HepG2 (cell line): ENCODE data around the gene SMTNL2.
"Not testable (repeated sequence)": the region's sequence is repeated elsewhere in the genome, so short reads cannot be mapped to it uniquely, and the experiment has no call there.

Source experiments
- AFF4 ChIP-seq: sonication (generic); formaldehyde crosslinking; IDR thresholded peaks from 2 replicates; pipeline ENCODE4 v1.4.0; 2020; ENCODE audit warnings: missing genetic modification reagents
- BRF2 ChIP-seq: sonication (generic); formaldehyde crosslinking; IDR thresholded peaks from 2 replicates; pipeline ENCODE4 v1.8.1; 2022; ENCODE audit warnings: mild to moderate bottlenecking, missing genetic modification reagents
- CBFB ChIP-seq: sonication (generic); formaldehyde crosslinking; IDR thresholded peaks from 2 replicates; pipeline ENCODE4 v1.4.0; 2020; ENCODE audit warnings: missing genetic modification reagents
- CTCF ChIP-seq: sonication (generic); formaldehyde crosslinking; IDR thresholded peaks from 2 replicates; pipeline ENCODE4 v1.5.0; 2020; ENCODE audit warnings: mild to moderate bottlenecking, missing genetic modification reagents, moderate library complexity
- FOXA1 ChIP-seq, 2 experiments: fragments of 450-650 bp in 1 of 2; sonication (generic) in 1 of 2; formaldehyde crosslinking in 1 of 2; IDR thresholded peaks; 2 replicates each; pipeline versions ENCODE4 v1.4.0 to v1.6.1; 2016 to 2020; ENCODE audit warnings: missing genetic modification reagents in 1 of 2
- HNF4G ChIP-seq, 2 experiments: sonication (generic) in 1 of 2; formaldehyde crosslinking in 1 of 2; IDR thresholded peaks; 2 replicates each; pipeline versions ENCODE4 v1.4.0 to v1.6.1; 2011 to 2020; ENCODE audit warnings: borderline replicate concordance in 2 of 2, low read depth in 2 of 2, mild to moderate bottlenecking in 2 of 2, low read length in 1 of 2, missing genetic modification reagents in 1 of 2, moderate library complexity in 1 of 2
- POLR2A ChIP-seq, 2 experiments: IDR thresholded peaks; 2 replicates each; pipeline ENCODE4 v1.6.1; 2011; ENCODE audit warnings: low read depth in 2 of 2, low read length in 2 of 2, mild to moderate bottlenecking in 1 of 2, moderate library complexity in 1 of 2; ENCODE audit not compliant: insufficient read depth in 1 of 2
- STAT5B ChIP-seq: sonication (generic); formaldehyde crosslinking; IDR thresholded peaks from 2 replicates; pipeline ENCODE4 v1.4.0; 2020; ENCODE audit warnings: missing genetic modification reagents
- TAF1 ChIP-seq: sonication (generic); formaldehyde crosslinking; IDR thresholded peaks from 2 replicates; pipeline ENCODE4 v1.4.0; 2020; ENCODE audit warnings: missing genetic modification reagents
- TCF12 ChIP-seq, 2 experiments: fragments of 450-650 bp in 1 of 2; sonication (generic) in 1 of 2; formaldehyde crosslinking in 1 of 2; IDR thresholded peaks; 2 replicates each; pipeline versions ENCODE4 v1.6.1 to v1.8.0; 2017 to 2022; ENCODE audit warnings: antibody characterized with exemption in 1 of 2, mild to moderate bottlenecking in 1 of 2, missing genetic modification reagents in 1 of 2, moderate library complexity in 1 of 2
- ZBTB43 ChIP-seq: sonication (generic); formaldehyde crosslinking; conservative IDR thresholded peaks from 2 replicates; pipeline ENCODE4 v1.4.0; 2020; ENCODE audit warnings: missing genetic modification reagents
- ZNF362 ChIP-seq: sonication (generic); formaldehyde crosslinking; IDR thresholded peaks from 2 replicates; pipeline ENCODE4 v1.4.0; 2020; ENCODE audit warnings: missing genetic modification reagents, mild to moderate bottlenecking, borderline replicate concordance
- ZNF781 ChIP-seq: sonication (generic); formaldehyde crosslinking; IDR thresholded peaks from 2 replicates; pipeline ENCODE4 v1.5.1; 2020; ENCODE audit warnings: borderline replicate concordance, mild to moderate bottlenecking, missing genetic modification reagents; ENCODE audit errors: not compliant biosample characterization

GRCh38 chr17:4638766-4639165 lies 54.4 kb downstream of the SMTNL2 start:
- not testable (repeated sequence) for TF ChIP-seq POLR2A (IDR thresholded peaks at IDR 0.05; ENCODE audit: insufficient read depth in 1 of 2, low read depth in 2 of 2, low read length in 2 of 2); BRF2 (CRISPR knock-in tag); HNF4G (IDR thresholded peaks at IDR 0.05; ENCODE audit: borderline replicate concordance, low read depth, low read length); HNF4G (CRISPR knock-in tag; IDR thresholded peaks at IDR 0.05; ENCODE audit: borderline replicate concordance, low read depth); ZNF362; AFF4 (CRISPR knock-in tag); STAT5B (CRISPR knock-in tag); TAF1 (CRISPR knock-in tag); TCF12 (IDR thresholded peaks at IDR 0.05); TCF12 (CRISPR knock-in tag; IDR thresholded peaks at IDR 0.05); FOXA1 (IDR thresholded peaks at IDR 0.05); FOXA1 (CRISPR knock-in tag; IDR thresholded peaks at IDR 0.05); ZBTB43 (CRISPR knock-in tag); CTCF (CRISPR knock-in tag); CBFB; ZNF781 (CRISPR knock-in tag)
